Activated CD4-positive, alpha-beta T cell treated with anti-CD3 and anti-CD28 coated beads, Interleukin-2, amount 50 U/mL, for 1 hour (primary cell): ENCODE data around the gene NEURL1B.
"Not testable (repeated sequence)": the region's sequence is repeated elsewhere in the genome, so short reads cannot be mapped to it uniquely, and the experiment has no call there.

ENCODE experiments used
- DNase-seq: peaks from one replicate; pipeline ENCODE4 v3.0.0-alpha.2; 2020

Gene NEURL1B, protein sequence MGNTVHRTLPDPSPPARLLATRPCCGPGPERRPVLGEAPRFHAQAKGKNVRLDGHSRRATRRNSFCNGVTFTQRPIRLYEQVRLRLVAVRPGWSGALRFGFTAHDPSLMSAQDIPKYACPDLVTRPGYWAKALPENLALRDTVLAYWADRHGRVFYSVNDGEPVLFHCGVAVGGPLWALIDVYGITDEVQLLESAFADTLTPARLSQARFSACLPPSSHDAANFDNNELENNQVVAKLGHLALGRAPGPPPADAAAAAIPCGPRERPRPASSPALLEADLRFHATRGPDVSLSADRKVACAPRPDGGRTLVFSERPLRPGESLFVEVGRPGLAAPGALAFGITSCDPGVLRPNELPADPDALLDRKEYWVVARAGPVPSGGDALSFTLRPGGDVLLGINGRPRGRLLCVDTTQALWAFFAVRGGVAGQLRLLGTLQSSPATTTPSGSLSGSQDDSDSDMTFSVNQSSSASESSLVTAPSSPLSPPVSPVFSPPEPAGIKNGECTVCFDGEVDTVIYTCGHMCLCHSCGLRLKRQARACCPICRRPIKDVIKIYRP

DNA sequence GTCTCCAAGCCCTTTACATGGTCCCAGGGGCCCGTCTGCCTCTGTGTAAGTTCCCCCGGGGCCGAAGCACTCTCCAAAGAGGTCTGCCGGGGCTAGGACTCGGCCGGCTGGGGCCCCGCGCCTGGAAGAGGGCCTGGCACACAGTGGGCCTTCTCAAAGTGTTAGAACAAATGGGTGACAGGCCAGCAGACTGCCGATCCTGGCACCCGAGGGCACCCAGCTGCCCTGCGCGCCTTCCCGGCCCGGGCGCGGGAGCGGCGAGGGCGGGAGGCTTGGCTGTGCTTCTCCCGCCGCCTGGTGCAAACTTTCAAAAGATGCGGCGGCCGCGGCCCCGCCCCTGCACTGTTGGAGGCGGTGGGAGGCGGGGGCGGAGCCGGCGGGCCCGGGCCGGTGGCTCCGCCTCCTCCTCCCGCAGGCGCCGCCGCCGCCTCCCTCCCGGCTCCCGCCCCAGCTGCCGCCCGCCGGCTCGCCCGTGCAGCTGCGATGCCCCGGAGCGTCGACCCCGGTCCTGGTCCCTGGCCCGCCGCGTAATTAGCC lies at the start of gene NEURL1B:
Gene NEURL1B, plus strand, starts transcription at position 442 of the 537 bp plus-strand sequence. CDS start 144 bp downstream, outside the sequence.
- DNase-seq: peak; percentile 16

GRCh38 chr5:172591636-172592035 lies 49.4 kb upstream of the NEURL1B start:
- no peak for DNase-seq

DNA sequence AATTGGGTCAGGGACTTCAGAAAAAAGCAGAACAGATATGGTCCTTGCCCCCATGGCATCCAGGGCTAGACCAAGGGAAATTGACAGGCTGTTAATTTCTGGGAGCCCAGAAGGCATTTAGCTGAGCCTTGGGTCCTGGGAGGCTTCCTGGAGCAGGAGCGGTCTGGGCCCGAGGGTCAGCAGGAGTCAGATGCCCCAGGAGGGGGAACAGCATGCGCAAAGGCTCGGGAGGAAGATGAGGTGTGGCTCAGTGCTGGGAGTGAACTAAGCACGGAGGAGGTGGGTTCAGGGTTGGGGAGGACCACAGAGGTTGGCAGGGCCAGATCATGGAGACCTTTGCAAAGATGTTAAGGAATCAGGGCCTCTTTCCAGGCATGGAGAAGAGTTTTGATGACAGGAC lies 48.2 kb upstream of the NEURL1B start:
- DNase-seq: no peak

DNA sequence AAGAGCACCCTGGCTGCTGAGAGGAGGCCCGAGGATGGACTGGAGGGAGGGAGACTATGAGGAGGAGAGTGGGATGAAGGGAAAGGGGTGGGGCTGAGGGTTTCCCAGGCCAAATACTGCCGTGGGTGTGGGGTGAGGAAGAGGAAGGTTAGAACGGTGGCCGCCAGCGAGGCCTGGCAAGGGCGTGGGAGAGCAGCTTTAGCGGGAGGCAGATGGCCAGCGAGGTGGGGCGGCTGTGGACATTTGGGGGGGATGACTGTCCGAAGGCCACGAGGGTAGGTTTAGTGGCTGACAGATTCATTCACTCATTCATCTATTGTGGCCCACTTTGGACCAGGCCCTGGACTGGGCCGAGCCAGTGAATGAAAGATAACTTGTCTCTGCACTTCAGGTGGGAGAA lies 47.8 kb upstream of the NEURL1B start:
- no peak for DNase-seq

- no peak for DNase-seq
Observed at GRCh38 chr5:172593721-172594235, 47.3 kb upstream of the NEURL1B start.

DNA sequence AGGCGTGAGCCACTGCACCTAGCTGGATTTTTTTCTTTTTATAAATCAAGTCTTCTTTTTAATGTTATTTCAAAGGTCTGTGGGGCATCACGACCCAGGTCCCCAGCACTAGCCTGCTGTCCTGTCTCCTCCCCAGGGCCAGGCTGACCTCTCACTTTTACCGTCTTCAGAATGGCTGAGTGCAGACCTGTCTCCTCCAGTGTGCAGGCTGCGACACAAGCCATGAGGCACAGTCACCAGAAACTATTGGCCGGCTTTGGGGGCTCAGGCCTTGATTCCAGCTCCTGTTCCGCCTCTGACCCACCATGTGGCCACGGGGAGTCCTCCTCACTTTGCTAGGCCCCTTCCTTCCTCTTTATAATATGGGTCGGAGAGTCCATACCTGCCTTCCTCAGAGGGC lies 46.6 kb upstream of the NEURL1B start:
- no peak for DNase-seq

DNA sequence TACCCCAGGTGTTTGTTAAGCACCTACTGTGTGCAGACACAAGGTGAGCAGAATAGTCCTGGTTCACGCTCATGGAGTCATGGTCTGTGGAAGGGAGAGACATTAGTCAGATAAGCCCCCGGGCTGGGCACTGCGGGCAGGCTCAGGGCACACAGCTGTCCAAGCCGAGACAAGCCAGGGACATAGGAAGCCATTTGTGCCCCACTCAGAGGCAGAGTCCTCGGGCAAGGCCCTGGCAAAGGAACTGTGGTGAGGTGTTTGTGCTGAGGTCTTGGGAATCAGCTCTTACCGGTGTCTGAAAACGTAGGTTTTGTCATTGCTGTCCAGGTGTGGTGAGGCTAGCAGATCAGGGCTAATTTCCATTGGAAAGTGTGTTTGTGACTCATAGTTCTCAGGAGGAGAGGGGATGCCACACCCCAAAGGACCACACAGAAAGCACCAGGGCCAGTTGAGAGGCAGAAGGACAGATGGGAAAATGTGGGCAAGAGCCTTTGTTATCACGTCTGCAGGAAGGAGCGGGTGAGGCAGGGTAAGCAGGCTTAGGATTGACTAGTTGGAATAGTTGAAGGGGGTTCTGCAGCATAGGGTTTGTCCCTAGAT lies 46.1 kb upstream of the NEURL1B start:
- no peak for DNase-seq

DNA sequence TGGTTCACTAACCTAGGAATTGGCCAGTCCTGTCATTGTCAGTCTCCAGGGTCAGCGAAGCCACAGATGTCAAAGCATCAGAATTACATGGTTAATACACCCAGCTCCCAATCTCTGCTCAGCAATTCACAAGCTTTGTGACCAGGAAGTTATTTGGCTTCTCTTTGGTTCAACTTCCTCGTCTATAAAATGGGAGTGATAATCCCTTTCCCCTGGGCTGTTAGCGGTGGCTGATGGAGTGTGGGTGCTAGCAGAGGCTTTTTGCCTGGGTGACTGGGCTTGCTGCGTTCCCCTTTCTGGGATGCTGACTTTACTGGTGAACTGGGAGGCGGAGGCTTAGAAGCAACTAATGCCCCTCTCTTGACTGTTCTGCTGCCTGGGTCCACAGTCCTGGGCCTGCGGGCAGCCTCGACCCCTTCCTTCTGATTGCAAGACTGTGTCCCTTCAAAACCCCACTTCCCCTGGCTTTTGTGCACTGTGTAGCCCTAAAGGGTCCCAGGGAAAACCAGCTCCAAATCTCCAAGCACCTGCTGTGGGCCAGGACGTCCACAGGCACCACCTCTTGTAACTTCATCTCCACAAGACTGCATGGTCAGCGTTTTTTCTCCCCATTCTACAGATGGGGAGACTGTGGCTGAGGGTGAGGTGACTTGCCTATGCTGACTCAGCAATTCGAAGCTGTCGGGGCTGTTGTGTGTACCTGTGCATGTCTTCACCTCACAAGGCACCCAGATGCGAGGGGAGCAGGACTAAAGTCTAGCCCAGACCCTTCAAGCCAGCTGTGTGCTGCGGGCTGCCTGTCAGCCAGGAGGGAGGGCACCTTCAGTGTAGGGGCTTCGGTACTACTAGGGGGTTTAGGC lies 45.2 kb upstream of the NEURL1B start:
- DNase-seq: no peak

GRCh38 chr5:172596638-172597231 lies 44.3 kb upstream of the NEURL1B start:
- DNase-seq: no peak

DNA sequence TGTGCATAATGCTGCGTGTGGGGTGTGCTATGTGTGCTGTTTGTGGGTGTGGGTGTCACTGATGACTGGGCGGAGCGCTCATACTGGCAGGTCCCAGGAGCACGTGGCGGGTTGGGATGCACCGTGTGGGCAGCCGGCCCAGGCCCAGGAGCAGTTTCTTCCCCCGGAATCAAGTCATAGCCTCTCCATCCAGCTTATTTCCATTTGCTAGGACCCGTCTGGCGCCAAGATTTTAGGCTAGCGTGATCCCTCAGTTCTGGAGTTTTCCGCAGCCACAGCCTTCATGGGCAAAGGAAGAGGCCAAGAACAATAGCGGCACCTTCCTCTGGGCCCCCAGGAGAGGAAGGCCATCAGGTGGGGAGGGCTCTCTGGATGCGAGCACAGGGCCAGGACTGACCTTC lies 43.3 kb upstream of the NEURL1B start:
- no peak for DNase-seq

DNA sequence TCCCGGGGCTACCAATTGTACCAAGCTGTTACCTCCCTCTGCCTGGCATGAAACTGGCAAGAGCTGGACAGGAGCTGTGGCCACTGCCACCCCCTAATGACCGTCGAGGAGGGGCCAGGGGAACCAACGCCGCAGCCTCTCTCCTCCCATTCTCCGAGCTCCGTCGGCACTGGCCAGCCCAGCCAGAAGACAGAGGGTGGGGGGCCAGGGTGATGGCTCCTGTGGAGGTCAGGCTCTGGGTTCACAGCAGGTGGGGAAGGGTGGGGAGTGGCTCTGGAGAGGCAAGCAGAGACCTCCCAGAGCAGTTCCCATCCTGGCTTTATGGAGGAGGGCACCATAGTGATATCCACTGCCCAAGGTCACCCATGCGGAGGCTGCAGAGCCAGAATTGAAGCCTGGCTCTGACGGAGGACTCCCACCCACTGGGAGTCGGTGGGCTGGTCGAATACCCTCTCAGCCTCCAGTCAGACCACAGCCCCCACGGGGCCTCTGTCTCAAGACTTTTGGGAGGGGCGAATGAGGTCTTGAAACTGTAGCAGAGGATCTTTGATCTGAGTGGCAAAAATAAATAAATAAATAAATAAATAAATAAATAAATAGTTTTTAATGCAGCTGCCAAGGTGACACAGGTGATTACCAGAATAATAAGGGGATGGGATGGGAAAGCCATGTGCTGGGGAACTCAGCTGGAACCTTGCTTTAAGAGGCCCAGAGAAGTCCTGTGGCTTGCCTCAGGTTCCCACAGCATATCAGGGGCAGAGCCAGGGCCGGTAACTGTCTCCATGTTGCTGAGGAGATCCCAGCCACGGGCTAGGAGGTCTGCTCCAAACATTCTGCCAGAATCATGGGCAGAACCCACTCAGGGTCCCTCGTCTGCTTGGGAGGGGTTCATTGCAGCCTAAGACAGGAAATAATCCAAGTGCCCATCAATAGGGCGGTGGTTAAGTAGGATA lies 42.5 kb upstream of the NEURL1B start:
- DNase-seq: no peak

DNA sequence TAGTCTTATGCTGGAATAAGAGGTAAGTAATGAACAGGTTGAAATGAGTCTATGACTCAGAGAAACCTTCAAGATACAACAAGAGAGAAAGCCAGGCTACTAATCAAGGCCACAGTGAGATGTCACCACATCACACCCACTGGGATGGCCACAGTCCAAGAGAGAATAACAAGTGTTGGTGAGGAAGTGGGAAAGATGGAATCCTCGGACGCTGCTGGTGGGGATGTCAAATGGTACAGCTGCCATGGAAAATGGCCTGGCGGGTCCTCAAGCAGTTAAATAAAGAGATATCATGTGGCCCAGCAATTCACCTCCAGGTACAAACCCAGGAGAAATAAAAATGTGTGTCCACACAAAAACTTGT lies 41.9 kb upstream of the NEURL1B start:
- DNase-seq: no peak

DNA sequence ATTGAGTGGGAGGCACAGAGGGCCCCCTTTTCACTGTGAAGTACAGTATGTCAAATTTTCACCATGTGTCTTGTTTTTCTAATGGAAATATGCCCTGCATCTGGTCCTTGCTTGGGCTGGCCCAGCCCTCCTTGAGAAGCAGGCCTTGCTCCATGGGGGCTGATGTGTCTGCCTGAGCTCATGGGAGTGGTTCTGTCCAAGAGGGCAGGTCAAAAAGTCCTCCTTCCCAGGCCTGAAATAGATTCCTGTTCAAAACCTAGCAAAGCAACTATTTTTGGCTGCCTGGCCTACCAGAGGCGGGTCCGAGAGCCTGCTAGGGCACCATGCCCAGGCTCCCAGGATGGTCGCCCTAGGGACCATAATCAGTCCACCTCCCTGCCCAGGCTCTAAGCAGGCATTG lies 40.5 kb upstream of the NEURL1B start:
- DNase-seq: no peak

DNA sequence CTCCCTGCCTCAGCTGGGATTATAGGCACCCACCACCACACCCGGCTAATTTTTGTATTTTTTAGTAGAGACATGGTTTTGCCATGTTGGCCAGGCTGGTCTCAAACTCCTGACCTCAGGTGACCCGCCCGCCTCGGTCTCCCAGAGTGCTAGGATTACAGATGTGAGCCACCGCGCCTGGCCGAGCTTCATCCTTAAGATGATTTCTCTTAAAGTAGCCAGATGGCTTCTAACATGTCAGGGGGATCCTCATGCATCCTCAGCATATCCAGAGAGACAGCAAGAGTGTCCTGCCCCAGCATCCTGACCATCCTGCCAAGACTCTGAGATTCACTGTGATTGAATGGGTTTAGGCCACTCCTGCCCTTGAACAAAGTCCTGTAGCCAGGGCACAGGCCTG lies 39.5 kb upstream of the NEURL1B start:
- DNase-seq: not testable (repeated sequence)

GRCh38 chr5:172602783-172603231 lies 38.3 kb upstream of the NEURL1B start:
- DNase-seq: no peak

- DNase-seq: no peak
Observed at GRCh38 chr5:172603251-172603806, 37.7 kb upstream of the NEURL1B start.

- no peak for DNase-seq
Observed at GRCh38 chr5:172605466-172605865, 35.6 kb upstream of the NEURL1B start.

DNA sequence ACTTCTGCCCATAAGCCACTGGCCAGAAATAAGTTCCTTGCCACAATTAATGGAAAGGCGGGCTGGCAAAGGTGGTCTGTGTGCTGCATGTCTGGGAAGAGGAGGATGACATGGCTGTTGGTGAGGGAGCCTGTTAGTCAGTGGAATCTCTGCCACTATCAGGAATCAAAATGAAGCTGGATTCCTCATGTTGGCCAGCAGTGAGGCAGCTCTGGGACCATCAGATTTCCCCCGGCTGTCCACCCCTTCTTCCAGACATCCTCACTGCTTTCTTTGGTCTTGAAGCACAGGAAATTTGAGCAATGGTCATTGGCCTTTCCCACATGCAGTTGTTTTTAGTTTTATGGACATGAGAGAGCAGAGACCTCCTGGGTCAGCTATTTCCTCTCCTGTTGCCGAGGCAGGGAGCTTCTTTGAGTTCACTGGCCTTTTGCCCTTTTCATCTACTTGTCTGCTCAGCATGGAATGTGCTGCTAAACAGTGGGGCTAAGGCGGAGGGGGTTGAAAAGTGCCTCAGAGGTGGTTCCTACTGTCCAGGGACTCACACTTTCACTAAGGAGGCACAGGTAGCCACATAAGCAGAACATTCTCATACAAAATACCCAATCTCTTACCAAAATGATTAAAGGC lies 34.8 kb upstream of the NEURL1B start:
- no peak for DNase-seq

- DNase-seq: no peak
Observed at GRCh38 chr5:172607213-172607793, 33.8 kb upstream of the NEURL1B start.

- no peak for DNase-seq
Observed at GRCh38 chr5:172608773-172609172, 32.3 kb upstream of the NEURL1B start.
